Heart left ventricle (tissue), 16 donors: ENCODE data around the gene SLC2A14. TPM values are rescaled to one million over a fixed set of nuclear protein-coding genes. Genes with fewer than 3 reads are reported as not detected.
A peak's percentile ranks its signal among the peaks of the same experiment; 100 is the strongest.
"Not testable (repeated sequence)": the region's sequence is repeated elsewhere in the genome, so short reads cannot be mapped to it uniquely, and the experiment has no call there.

Source experiments
- ATAC-seq, 4 donors: fragments of 200-7000 bp; cut with Tn5 transposase; one replicate each; pipeline ENCODE4 v1.9.1; 2020 to 2022; ENCODE audit warnings: moderate library complexity in 4 of 4, mild to moderate bottlenecking in 3 of 4, moderate number of reproducible peaks in 1 of 4
- DNase-seq, 5 donors: peaks; one replicate each; pipeline ENCODE4 v3.0.0-alpha.2; 2020
- H3K27ac ChIP-seq, 12 donors: fragments of 200-600 bp; sonication (generic) in 4 of 12; one replicate each; pipeline versions ENCODE4 v1.5.0 to v1.8.0; 2016 to 2022; ENCODE audit warnings: mild to moderate bottlenecking in 2 of 12
- H3K27me3 ChIP-seq, 9 donors: fragments of 200-600 bp; sonication (generic) in 2 of 9; one replicate each; pipeline versions ENCODE4 v1.5.1 to v1.8.0; 2016 to 2022; ENCODE audit warnings: mild to moderate bottlenecking in 3 of 9
- H3K36me3 ChIP-seq, 9 donors: fragments of 200-600 bp; sonication (generic) in 2 of 9; one replicate each; pipeline versions ENCODE4 v1.5.0 to v1.8.0; 2018 to 2022; ENCODE audit warnings: mild to moderate bottlenecking in 2 of 9
- H3K4me1 ChIP-seq, 12 donors: fragments of 200-600 bp; sonication (generic) in 4 of 12; one replicate each; pipeline versions ENCODE4 v1.5.0 to v1.8.0; 2016 to 2022; ENCODE audit warnings: mild to moderate bottlenecking in 3 of 12
- H3K4me3 ChIP-seq, 12 donors: fragments of 200-600 bp; sonication (generic) in 4 of 12; one replicate each; pipeline versions ENCODE4 v1.5.0 to v1.8.0; 2017 to 2022; ENCODE audit warnings: mild to moderate bottlenecking in 9 of 12, moderate library complexity in 4 of 12
- H3K9me3 ChIP-seq, 12 donors: fragments of 200-600 bp; sonication (generic) in 4 of 12; one replicate each; pipeline versions ENCODE4 v1.5.0 to v1.8.0; 2016 to 2022; ENCODE audit warnings: mild to moderate bottlenecking in 1 of 12
- POLR2A ChIP-seq, 2 donors: fragments of 450-650 bp; IDR thresholded peaks; one replicate each; pipeline ENCODE4 v1.6.1; 2017; ENCODE audit warnings: antibody characterized with exemption in 2 of 2, mild to moderate bottlenecking in 2 of 2, moderate library complexity in 2 of 2
- WGBS, 4 donors: extraction: QIAGEN DNeasy Blood & Tissue Kit in 2 of 4; methylation state at CpG; one replicate each; pipeline versions ENCODE4 v1.1.5 to v1.1.7; 2013 to 2018; 5-methylcytosine and 5-hydroxymethylcytosine counted together
- intact Hi-C, 10 donors: fragments of 100-400 bp; cut with DNase I; formaldehyde crosslinking; loops; one replicate each; pipeline versions ENCODE4 v1.11.1 to v1.14.2; 2022
- long read RNA-seq, 3 donors: library from polyadenylated mRNA; unstranded; transcript quantifications; one replicate each; pipeline ENCODE4 v2.0.0, GENCODE V29; 2020 to 2021
- polyA plus RNA-seq, 2 donors: library from polyadenylated mRNA; stranded (reverse); fragments of 200-250 nt; gene quantifications; one replicate each; pipeline ENCODE4 v1.2.3, GENCODE V29; 2013
- total RNA-seq, 9 donors: library from RNA; depleted of rRNA in 2 of 9; stranded (reverse); fragments of >200 nt in 2 of 9; fragmentation: NEBNext Ultra II Directional in 3 of 9; extraction: Animal tissue kit (Norgen Biotek cat#: 25700) in 3 of 9; gene quantifications; one replicate each; pipeline versions ENCODE4 v1.1.0 to v1.2.4, GENCODE V29; 2016 to 2023
- TF ChIP-seq, protein P1 (sequence below), 12 donors: fragments of 200-600 bp; sonication (generic) in 4 of 12; IDR thresholded peaks; one replicate each; pipeline versions ENCODE4 v1.5.0 to v1.8.0; 2018 to 2022; ENCODE audit warnings: antibody characterized with exemption in 12 of 12, mild to moderate bottlenecking in 5 of 12
- donor health status: ischemic (EF 13 %, LVEDD 7.1; RV severe dilation, severe dysfunction).
- donor health status: healthy with polysubstance abuse.
- donor health status: DM: no; HTN: yes; CAD: no.
- donor health status: DM: no; HTN: no; CAD: no.
- donor health status: ischemic (EF 25% LVEDD 6.9; RV normal size, moderate dysfunction).
- donor health status: ischemic (EF 25% LVEDD 5.7; RV mildly dilated, moderate dysfunction).
- donor health status: healthy.
- donor health status: DM: yes; HTN: yes; CAD: no.
- donor health status: ischemic (EF 35%, LVEDD 5.7; RV mildly dilated, moderate dysfunction).
- donor health status: nonischemic (EF 11% LVEDD 7.7; RV severe dilation, severe dysfunction).
- donor health status: DM: yes; HTN: yes; CAD: no.
- donor health status: PGD.
- donor health status: ischemic (EF 29% LVEDD 5.4; RV normal size, mild dysfunction).
- donor health status: nonischemic (EF 23%, LVEDD 6.1; RV moderate dilation, normal function).

SLC2A14 gene
- 1 to 10 TPM in 1 of 9 donors, under 1 TPM in 2, not detected in 6; 0.35 to 1.0 (median 0.56) TPM for total RNA-seq
- polyA plus RNA-seq = not detected
- long read RNA-seq, donor 1 = 0 reads
- long read RNA-seq, donor 2 = 0 reads
- long read RNA-seq, donor 3, partial matches to known transcripts = 0 of 1 reads
- long read RNA-seq, donor 3, other reads (novel, unspliced or antisense) = 1 of 1 reads

- no peak for DNase-seq
- peak within 1 kb of the TSS in 5 of 12 donors; percentile 24 to 33 (median 26) for H3K4me3 ChIP-seq
- intact Hi-C loops = no loop called here
- H3K27ac ChIP-seq = no peak within 1 kb of the TSS
- H3K27me3 ChIP-seq = peaks cover 6 to 47% (median 23%) of the 10 kb centered on the region in 9 donors
- WGBS, 4 donors = 9 to 16% (median 13%) methylated on average over 41 to 65 of the region's 65 CpGs
- H3K4me1 ChIP-seq = peaks cover 0 to 7% (median 0%) of the 10 kb centered on the region in 12 donors
- ATAC-seq = no peak
- H3K36me3 ChIP-seq = no peaks in the 10 kb centered on the region
- H3K9me3 ChIP-seq = no peaks in the 10 kb centered on the region
- TF ChIP-seq, protein P1, sequence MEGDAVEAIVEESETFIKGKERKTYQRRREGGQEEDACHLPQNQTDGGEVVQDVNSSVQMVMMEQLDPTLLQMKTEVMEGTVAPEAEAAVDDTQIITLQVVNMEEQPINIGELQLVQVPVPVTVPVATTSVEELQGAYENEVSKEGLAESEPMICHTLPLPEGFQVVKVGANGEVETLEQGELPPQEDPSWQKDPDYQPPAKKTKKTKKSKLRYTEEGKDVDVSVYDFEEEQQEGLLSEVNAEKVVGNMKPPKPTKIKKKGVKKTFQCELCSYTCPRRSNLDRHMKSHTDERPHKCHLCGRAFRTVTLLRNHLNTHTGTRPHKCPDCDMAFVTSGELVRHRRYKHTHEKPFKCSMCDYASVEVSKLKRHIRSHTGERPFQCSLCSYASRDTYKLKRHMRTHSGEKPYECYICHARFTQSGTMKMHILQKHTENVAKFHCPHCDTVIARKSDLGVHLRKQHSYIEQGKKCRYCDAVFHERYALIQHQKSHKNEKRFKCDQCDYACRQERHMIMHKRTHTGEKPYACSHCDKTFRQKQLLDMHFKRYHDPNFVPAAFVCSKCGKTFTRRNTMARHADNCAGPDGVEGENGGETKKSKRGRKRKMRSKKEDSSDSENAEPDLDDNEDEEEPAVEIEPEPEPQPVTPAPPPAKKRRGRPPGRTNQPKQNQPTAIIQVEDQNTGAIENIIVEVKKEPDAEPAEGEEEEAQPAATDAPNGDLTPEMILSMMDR (IDR thresholded peaks at IDR 0.05) = no peak
- TF ChIP-seq POLR2A (IDR thresholded peaks at IDR 0.05) = no peak
These were observed at the start of gene SLC2A14 for GRCh38 chr12:7872566-7873319. TSS of gene SLC2A14 (minus strand) at chr12:7872915. CDS start at chr12:7869880, 3,035 bp downstream.

- DNase-seq, H3K27me3 ChIP-seq, H3K27ac ChIP-seq, H3K4me3 ChIP-seq, intact Hi-C loops, ATAC-seq, H3K9me3 ChIP-seq, H3K4me1 ChIP-seq: not testable (repeated sequence)
- WGBS, 4 donors = 81 to 90% (median 84%) methylated on average over 12 of the region's 12 CpGs
- H3K36me3 ChIP-seq = peaks cover 0 to 79% (median 65%) of the 10 kb centered on the region in 9 donors
These were observed 48.5 kb upstream of the SLC2A14 start for GRCh38 chr12:7921181-7921580.

DNA sequence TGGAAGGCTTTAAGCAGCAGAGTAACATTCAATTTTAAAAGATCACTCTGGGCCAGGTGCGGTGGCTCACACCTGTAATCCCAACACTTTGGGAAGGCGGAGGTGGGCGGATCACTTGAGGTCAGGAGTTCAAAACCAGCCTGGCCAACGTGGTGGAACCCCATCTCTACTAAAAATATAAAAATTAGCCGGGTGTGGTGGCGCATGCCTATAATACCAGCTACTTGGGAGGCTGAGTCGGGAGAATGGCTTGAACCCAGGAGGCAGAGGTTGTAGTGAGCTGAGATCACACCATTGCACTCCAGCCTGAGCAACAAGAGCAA, 45.5 kb upstream of the SLC2A14 start:
- DNase-seq, H3K9me3 ChIP-seq, H3K4me3 ChIP-seq, intact Hi-C loops, H3K27me3 ChIP-seq, ATAC-seq, H3K27ac ChIP-seq, H3K4me1 ChIP-seq: not testable (repeated sequence)
- peaks cover 0 to 55% (median 41%) of the 10 kb centered on the region in 9 donors for H3K36me3 ChIP-seq
- WGBS, 4 donors = 91 to 92% (median 91%) methylated on average over 7 of the region's 7 CpGs

DNA sequence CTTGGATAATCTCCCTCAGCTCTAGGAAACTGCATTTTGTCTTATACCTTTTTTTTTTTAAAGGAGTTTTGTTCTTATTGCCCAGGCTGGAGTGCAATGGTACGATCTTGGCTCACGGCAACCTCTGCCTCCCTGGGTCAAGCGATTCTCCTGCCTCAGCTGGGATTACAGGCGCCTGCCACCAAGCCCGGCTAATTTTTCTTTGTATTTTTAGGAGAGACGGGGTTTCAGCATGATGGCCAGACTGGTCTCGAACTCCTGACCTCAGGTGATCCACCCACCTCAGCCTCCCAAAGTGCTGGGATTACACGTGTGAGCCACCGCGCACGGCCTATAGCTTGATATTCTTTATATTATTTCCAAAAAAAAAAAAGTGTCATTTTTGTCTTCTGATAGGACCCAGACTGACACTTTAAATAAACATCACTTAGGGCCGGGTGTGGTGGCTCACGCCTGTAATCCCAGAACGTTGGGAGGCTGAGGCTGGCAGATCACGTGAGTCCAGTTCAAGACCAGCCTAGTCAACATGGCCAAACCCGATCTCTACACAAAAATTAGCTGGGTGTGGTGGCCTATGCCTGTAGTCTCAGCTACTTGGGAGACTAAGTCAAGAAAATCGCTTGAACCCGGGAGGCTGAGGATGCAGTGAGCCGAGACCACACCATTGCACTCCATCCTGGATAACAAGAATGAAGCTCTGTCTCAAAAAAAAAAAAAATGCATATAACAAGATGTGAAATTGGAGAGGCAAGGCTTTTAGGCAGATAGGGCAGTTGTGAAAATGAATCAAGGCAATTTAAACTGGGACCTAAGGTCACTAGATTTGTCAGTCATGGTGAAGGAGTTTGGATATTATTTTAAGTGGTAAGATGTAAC, 44.9 kb upstream of the SLC2A14 start:
- WGBS, 4 donors = 92 to 95% (median 93%) methylated on average over 19 of the region's 19 CpGs
- Histone ChIP-seq H3K4me1 (no peaks in the 10 kb centered on the region), H3K27ac (no peak overlapping the region), H3K27me3 (no peaks in the 10 kb centered on the region), H3K9me3 (no peaks in the 10 kb centered on the region), H3K4me3 (no peak overlapping the region), H3K36me3 (peaks cover 0 to 49% (median 35%) of the 10 kb centered on the region in 9 donors)
- TF ChIP-seq POLR2A (IDR thresholded peaks at IDR 0.05) = no peak
- TF ChIP-seq, protein P1 (IDR thresholded peaks at IDR 0.05) = no peak
- ATAC-seq (no peak), DNase-seq (no peak)
- intact Hi-C loops = no loop called here

- DNase-seq = no peak
- no peak overlapping the region for H3K4me3 ChIP-seq
- H3K36me3 ChIP-seq = peaks cover 0 to 42% (median 28%) of the 10 kb centered on the region in 9 donors
- H3K9me3 ChIP-seq = no peaks in the 10 kb centered on the region
- H3K4me1 ChIP-seq = no peaks in the 10 kb centered on the region
- intact Hi-C loops = no loop called here
- no peak overlapping the region for H3K27ac ChIP-seq
- H3K27me3 ChIP-seq = no peaks in the 10 kb centered on the region
- no peak for ATAC-seq
- TF ChIP-seq, protein P1 (IDR thresholded peaks at IDR 0.05) = no peak
- no peak for TF ChIP-seq POLR2A (IDR thresholded peaks at IDR 0.05)
- 40 to 75% (median 56%) methylated on average over 1 of the region's 1 CpG for WGBS, 4 donors
These were observed 44.2 kb upstream of the SLC2A14 start for GRCh38 chr12:7916936-7917335.
